Testis (tissue), 3 donors: ENCODE data around the gene CCDC97. TPM values are rescaled to one million over a fixed set of nuclear protein-coding genes. Genes with fewer than 3 reads are reported as not detected.

Source experiments
- DNase-seq: peaks from one replicate; pipeline ENCODE4 v3.0.0-alpha.2; 2019
- H3K27ac ChIP-seq, 2 donors: fragments of 200-600 bp; sonication (generic); one replicate each; pipeline ENCODE4 v1.5.1; 2019
- H3K27me3 ChIP-seq: fragments of 200-600 bp; sonication (generic); one replicate; pipeline ENCODE4 v1.5.1; 2019
- H3K36me3 ChIP-seq: fragments of 200-600 bp; sonication (generic); one replicate; pipeline ENCODE4 v1.5.1; 2017; ENCODE audit warnings: low read depth; ENCODE audit errors: missing control alignments
- H3K4me1 ChIP-seq: fragments of 200-600 bp; sonication (generic); one replicate; pipeline ENCODE4 v1.5.1; 2019
- H3K4me3 ChIP-seq, 2 donors: fragments of 200-600 bp; sonication (generic); one replicate each; pipeline ENCODE4 v1.5.1; 2017 to 2019
- H3K9me3 ChIP-seq: fragments of 200-600 bp; sonication (generic); one replicate; pipeline ENCODE4 v1.5.1; 2017
- CTCF ChIP-seq, 3 experiments: fragments of 450-650 bp in 2 of 3; fragments of 200-600 bp in 1 of 3; sonication (generic) in 1 of 3; IDR thresholded peaks; one replicate each; pipeline ENCODE4 v1.5.1; 2016 to 2019; ENCODE audit warnings: antibody characterized with exemption in 3 of 3, mild to moderate bottlenecking in 2 of 3, moderate library complexity in 1 of 3
- POLR2A ChIP-seq: fragments of 450-650 bp; IDR thresholded peaks from one replicate; pipeline ENCODE4 v1.6.1; 2017; ENCODE audit warnings: antibody characterized with exemption, mild to moderate bottlenecking, moderate library complexity
- WGBS, 2 donors: methylation state at CpG; one replicate each; pipeline ENCODE4 v1.1.5; 2018; 5-methylcytosine and 5-hydroxymethylcytosine counted together
- intact Hi-C: fragments of 100-400 bp; cut with DNase I; formaldehyde crosslinking; loops from one replicate; pipeline ENCODE4 v1.15.1; 2023; ENCODE audit warnings: low total_unique reads
- polyA plus RNA-seq: library from polyadenylated mRNA; stranded (reverse); fragments of 350-450 nt; fragmentation: Illumina TruSeq; extraction: RNeasy Lipid Tissue Mini Kit (QIAGEN cat#74804); gene quantifications from one replicate; pipeline ENCODE4 v1.2.3, GENCODE V29; 2014; ENCODE audit warnings: low read depth, low replicate concordance; ENCODE audit not compliant: insufficient read depth
- small RNA-seq, 2 donors: library from RNA; depleted of rRNA; stranded (forward); fragments of <200 nt; gene quantifications; one replicate each; pipeline ENCODE3, GENCODE V24; 2016
- total RNA-seq, 2 donors: library from RNA; depleted of rRNA; stranded (reverse); fragments of >200 nt; gene quantifications; one replicate each; pipeline ENCODE4 v1.2.3, GENCODE V29; 2016

Gene CCDC97
- total and polyA plus RNA-seq, 3 donors from 2014 or later = 36.2 to 57.8 (median 40.2) TPM

GRCh38 chr19:41372501-41372900 lies 62.5 kb downstream of the CCDC97 start:
- Histone ChIP-seq H3K27me3 (no peaks in the 10 kb centered on the region), H3K9me3 (no peaks in the 10 kb centered on the region), H3K36me3 (no peaks in the 10 kb centered on the region), H3K4me1 (peaks cover 10% of the 10 kb centered on the region), H3K27ac (no peak overlapping the region), H3K4me3 (no peak overlapping the region)
- TF ChIP-seq POLR2A = no peak
- TF ChIP-seq CTCF (IDR thresholded peaks at IDR 0.05) = no peak
- intact Hi-C loops = no loop called here
- DNase-seq = no peak
- WGBS, 2 donors = 56 to 63% methylated on average over 2 of the region's 2 CpGs

GRCh38 chr19:41373993-41374392 lies 64.0 kb downstream of the CCDC97 start:
- H3K27ac ChIP-seq = no peak overlapping the region
- H3K4me1 ChIP-seq = peaks cover 6% of the 10 kb centered on the region
- intact Hi-C loops = no loop called here
- WGBS, 2 donors = 40 to 41% methylated on average over 12 of the region's 12 CpGs
- H3K36me3 ChIP-seq = no peaks in the 10 kb centered on the region
- DNase-seq = peak; percentile 89
- H3K27me3 ChIP-seq = no peaks in the 10 kb centered on the region
- H3K9me3 ChIP-seq = no peaks in the 10 kb centered on the region
- TF ChIP-seq CTCF (IDR thresholded peaks at IDR 0.05) = no peak
- TF ChIP-seq POLR2A = no peak
- no peak overlapping the region for H3K4me3 ChIP-seq

Small RNAs within 50 kb of the gene (small RNA-seq; reads per million reads assigned to genes)
- gene RN7SL34P = 0 reads per million in 2 donors

Other genes with a start within 250 kb of the CCDC97 start
- gene CYP2A13, start 221.7 kb upstream of the CCDC97 start, total RNA-seq = under 1 TPM; 0.31 to 0.39 TPM
- 0.18 TPM for gene CYP2A13, start 221.7 kb upstream of the CCDC97 start, polyA plus RNA-seq
- 1 to 10 TPM; 1.7 to 2.5 TPM for gene CYP2F1, start 195.7 kb upstream of the CCDC97 start, total RNA-seq
- gene CYP2F1, start 195.7 kb upstream of the CCDC97 start, polyA plus RNA-seq = 4.1 TPM
- gene CYP2S1, start 117.0 kb upstream of the CCDC97 start, total RNA-seq = 1 to 10 TPM; 1.4 to 2.0 TPM
- 1.6 TPM for gene CYP2S1, start 117.0 kb upstream of the CCDC97 start, polyA plus RNA-seq
- gene AXL, start 90.9 kb upstream of the CCDC97 start, total RNA-seq = 100 to 1,000 TPM in 1 of 2 donors, 10 to 100 TPM in 1; 98.2 to 150 TPM
- gene AXL, start 90.9 kb upstream of the CCDC97 start, polyA plus RNA-seq = 56.0 TPM
- gene HNRNPUL1, start 45.8 kb upstream of the CCDC97 start, total RNA-seq = 100 to 1,000 TPM; 192 to 197 TPM
- gene HNRNPUL1, start 45.8 kb upstream of the CCDC97 start, polyA plus RNA-seq = 230 TPM
- 10 to 100 TPM; 12.7 to 17.0 TPM for gene TGFB1, start 43.8 kb downstream of the CCDC97 start, total RNA-seq
- gene TGFB1, start 43.8 kb downstream of the CCDC97 start, polyA plus RNA-seq = 19.8 TPM
- 10 to 100 TPM in 1 of 2 donors, 1 to 10 TPM in 1; 6.7 to 13.5 TPM for gene B9D2, start 54.0 kb downstream of the CCDC97 start, total RNA-seq
- 14.6 TPM for gene B9D2, start 54.0 kb downstream of the CCDC97 start, polyA plus RNA-seq
- 10 to 100 TPM; 17.0 to 32.9 TPM for gene TMEM91, start 66.4 kb downstream of the CCDC97 start, total RNA-seq
- gene TMEM91, start 66.4 kb downstream of the CCDC97 start, polyA plus RNA-seq = 33.2 TPM
- gene EXOSC5, start 87.2 kb downstream of the CCDC97 start, total RNA-seq = 10 to 100 TPM; 19.1 to 23.8 TPM
- 28.0 TPM for gene EXOSC5, start 87.2 kb downstream of the CCDC97 start, polyA plus RNA-seq
- 10 to 100 TPM; 80.8 to 81.3 TPM for gene BCKDHA, start 87.6 kb downstream of the CCDC97 start, total RNA-seq
- gene BCKDHA, start 87.6 kb downstream of the CCDC97 start, polyA plus RNA-seq = 53.1 TPM
- gene B3GNT8, start 117.2 kb downstream of the CCDC97 start, total RNA-seq = 1 to 10 TPM; 1.0 to 1.2 TPM
- gene B3GNT8, start 117.2 kb downstream of the CCDC97 start, polyA plus RNA-seq = 1.3 TPM
- 10 to 100 TPM; 26.7 to 35.8 TPM for gene DMAC2, start 129.7 kb downstream of the CCDC97 start, total RNA-seq
- 24.6 TPM for gene DMAC2, start 129.7 kb downstream of the CCDC97 start, polyA plus RNA-seq
- 1 to 10 TPM in 1 of 2 donors, not detected in 1; 1.8 TPM for gene ERICH4, start 133.0 kb downstream of the CCDC97 start, total RNA-seq
- 0.61 TPM for gene ERICH4, start 133.0 kb downstream of the CCDC97 start, polyA plus RNA-seq